Bronchial epithelial cell (primary cell): ENCODE data around the gene FAM171A1. TPM values are rescaled to one million over a fixed set of nuclear protein-coding genes. Genes with fewer than 3 reads are reported as not detected.
"Not testable (repeated sequence)": the region's sequence is repeated elsewhere in the genome, so short reads cannot be mapped to it uniquely, and the experiment has no call there.

Experiments
- DNase-seq: peaks from one replicate; pipeline ENCODE4 v3.0.0-alpha.2; 2010; ENCODE audit warnings: low read depth
- FAIRE-seq: peaks from 2 replicates; lab custom pipeline; 2011; peaks lifted over from hg19 to GRCh38; lab: Jason Lieb, UNC
- H3K27me3 ChIP-seq: 2 replicates; pipeline ENCODE4 v1.5.1; 2011; ENCODE audit warnings: low read length; ENCODE audit not compliant: control insufficient read depth, insufficient read depth
- H3K36me3 ChIP-seq: 2 replicates; pipeline ENCODE4 v1.5.1; 2011; ENCODE audit warnings: low read length; ENCODE audit not compliant: control insufficient read depth, insufficient read depth
- H3K4me3 ChIP-seq: 2 replicates; pipeline ENCODE4 v1.5.1; 2011; ENCODE audit warnings: mild to moderate bottlenecking, low read depth, low read length, control low read depth
- CTCF ChIP-seq: IDR thresholded peaks from 2 replicates; pipeline ENCODE4 v1.5.1; 2011; ENCODE audit warnings: mild to moderate bottlenecking, moderate library complexity, low read length, control low read depth, inconsistent platforms; ENCODE audit not compliant: insufficient read depth, severe bottlenecking
- total RNA-seq: library from RNA; depleted of rRNA; stranded (reverse); fragments of >200 nt; gene quantifications from 2 replicates; pipeline ENCODE4 v1.2.1, GENCODE V29; 2014

FAM171A1 gene
- total RNA-seq, 1 donor from 2014 or later: 2.6 TPM

- no peaks in the 10 kb centered on the region for H3K36me3 ChIP-seq
- no peak overlapping the region for H3K4me3 ChIP-seq
- no peak for DNase-seq
- no peak for FAIRE-seq
- H3K27me3 ChIP-seq: no peaks in the 10 kb centered on the region
- TF ChIP-seq CTCF: no peak
Measured at GRCh38 chr10:15339892-15340291, 31.2 kb downstream of the FAM171A1 start.

- H3K4me3 ChIP-seq, FAIRE-seq, H3K27me3 ChIP-seq, H3K36me3 ChIP-seq, DNase-seq: not testable (repeated sequence)
Measured at GRCh38 chr10:15337441-15337923, 33.6 kb downstream of the FAM171A1 start.

- Histone ChIP-seq H3K36me3 (no peaks in the 10 kb centered on the region), H3K4me3 (no peak overlapping the region), H3K27me3 (no peaks in the 10 kb centered on the region)
- no peak for TF ChIP-seq CTCF
- FAIRE-seq: no peak
- DNase-seq: no peak
Measured at GRCh38 chr10:15336211-15336610, 34.9 kb downstream of the FAM171A1 start.

GRCh38 chr10:15335508-15335907 lies 35.6 kb downstream of the FAM171A1 start:
- FAIRE-seq (no peak), DNase-seq (no peak)
- no peak for TF ChIP-seq CTCF
- Histone ChIP-seq H3K36me3 (no peaks in the 10 kb centered on the region), H3K4me3 (no peak overlapping the region), H3K27me3 (no peaks in the 10 kb centered on the region)

GRCh38 chr10:15334650-15335323 lies 36.3 kb downstream of the FAM171A1 start:
- no peaks in the 10 kb centered on the region for H3K36me3 ChIP-seq
- no peaks in the 10 kb centered on the region for H3K27me3 ChIP-seq
- FAIRE-seq (no peak), DNase-seq (no peak)
- no peak for TF ChIP-seq CTCF
- no peak overlapping the region for H3K4me3 ChIP-seq

- no peak overlapping the region for H3K4me3 ChIP-seq
- DNase-seq (no peak), FAIRE-seq (no peak)
- no peaks in the 10 kb centered on the region for H3K36me3 ChIP-seq
- no peaks in the 10 kb centered on the region for H3K27me3 ChIP-seq
- no peak for TF ChIP-seq CTCF
Measured at GRCh38 chr10:15333909-15334649, 37.0 kb downstream of the FAM171A1 start.

- not testable (repeated sequence) for H3K36me3 ChIP-seq, FAIRE-seq, H3K4me3 ChIP-seq, DNase-seq, H3K27me3 ChIP-seq
Measured at GRCh38 chr10:15333181-15333580, 37.9 kb downstream of the FAM171A1 start.
